ENCODE data around the gene NME8.
"Not testable (repeated sequence)": the region's sequence is repeated elsewhere in the genome, so short reads cannot be mapped to it uniquely, and the experiment has no call there.

Gene NME8

GRCh38 chr7:37848297-37848696 is at the start of gene NME8:
TSS of gene NME8 (plus strand) at chr7:37848597. CDS start at chr7:37850267, 1,670 bp downstream.
- POLR2A ChIA-PET, result no interaction called here
- no peak for TF ChIP-seq CTCF (IDR thresholded peaks at IDR 0.05; ENCODE audit: control extremely low read depth, extremely low read depth, low read depth, missing control alignments)
- no peak for DNase-seq (ENCODE audit: extremely low spot score)
- CTCF ChIA-PET, result no interaction called here

GRCh38 chr7:37806152-37806551 is 42.2 kb upstream of the NME8 start:
- DNase-seq (ENCODE audit: extremely low spot score), result no peak
- TF ChIP-seq CTCF (IDR thresholded peaks at IDR 0.05; ENCODE audit: control extremely low read depth, extremely low read depth, low read depth, missing control alignments), result no peak
- POLR2A ChIA-PET, result no interaction called here
- CTCF ChIA-PET, result interaction anchor here (1.0 to 1.1 kb wide), 2 partner anchors 11 to 20 kb away, joined by 3 read pairs; no protein-coding TSS in a partner anchor

GRCh38 chr7:37812161-37812580 is 36.2 kb upstream of the NME8 start:
- POLR2A ChIA-PET; DNase-seq (ENCODE audit: extremely low spot score): not testable (repeated sequence)
- CTCF ChIA-PET, result interaction anchor here (1.4 to 4.1 kb wide), 3 partner anchors 9 to 42 kb away, joined by 3 to 12 read pairs (median 5); no protein-coding TSS in a partner anchor

GRCh38 chr7:37815671-37816371 is 32.6 kb upstream of the NME8 start:
- POLR2A ChIA-PET, result no interaction called here
- TF ChIP-seq CTCF (IDR thresholded peaks at IDR 0.05; ENCODE audit: control extremely low read depth, extremely low read depth, low read depth, missing control alignments), result no peak
- peak; percentile 29 for DNase-seq (ENCODE audit: extremely low spot score)
- CTCF ChIA-PET, result interaction anchor here (0.8 to 3.0 kb wide), 7 partner anchors 10 to 83 kb away, joined by 3 to 14 read pairs (median 4); no protein-coding TSS in a partner anchor

GRCh38 chr7:37816922-37817590 is 31.3 kb upstream of the NME8 start:
- TF ChIP-seq CTCF (IDR thresholded peaks at IDR 0.05; ENCODE audit: control extremely low read depth, extremely low read depth, low read depth, missing control alignments), result no peak
- ChIA-PET POLR2A (no interaction called here), CTCF (interaction anchor here (1.0 to 3.0 kb wide), 7 partner anchors 9 to 122 kb away, joined by 3 to 14 read pairs (median 3); no protein-coding TSS in a partner anchor)
- no peak for DNase-seq (ENCODE audit: extremely low spot score)

- CTCF ChIA-PET, result interaction anchor here (1.0 to 3.0 kb wide), 7 partner anchors 8 to 123 kb away, joined by 3 to 14 read pairs (median 3); no protein-coding TSS in a partner anchor
- DNase-seq (ENCODE audit: extremely low spot score), result no peak
- POLR2A ChIA-PET, result no interaction called here
- TF ChIP-seq CTCF (IDR thresholded peaks at IDR 0.05; ENCODE audit: control extremely low read depth, extremely low read depth, low read depth, missing control alignments), result no peak
These were observed 30.8 kb upstream of the NME8 start for GRCh38 chr7:37817591-37817960.

All from GM10248 (cell line).